ENCODE data around the gene TBC1D26. TPM values are rescaled to one million over a fixed set of nuclear protein-coding genes. Genes with fewer than 3 reads are reported as not detected.
"Not testable (repeated sequence)": the region's sequence is repeated elsewhere in the genome, so short reads cannot be mapped to it uniquely, and the experiment has no call there.

Gene TBC1D26
- total RNA-seq, 2 donors from 2014 or later = 0.78 to 1.0 TPM

DNA sequence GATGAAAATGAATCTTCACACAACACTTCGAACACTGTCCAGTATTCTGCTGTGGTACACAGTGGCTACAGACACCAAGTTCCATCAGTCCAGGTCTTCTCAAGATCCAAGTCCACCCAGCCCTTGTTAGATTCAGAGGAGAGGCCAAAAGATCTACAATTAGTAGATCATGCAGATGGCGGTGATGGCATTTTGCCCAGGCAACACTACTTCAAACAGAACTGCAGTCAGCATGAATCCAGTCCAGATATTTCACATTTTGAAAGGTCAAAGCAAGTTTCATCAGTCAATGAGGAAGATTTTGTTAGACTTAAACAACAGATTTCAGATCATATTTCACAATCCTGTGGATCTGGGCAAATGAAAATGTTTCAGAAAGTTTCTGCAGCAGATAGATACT lies 52.3 kb downstream of the TBC1D26 start:
- not testable (repeated sequence) for ATAC-seq; H3K27ac Mint-ChIP-seq; DNase-seq (ENCODE audit: low spot score in 2 of 2)

DNA sequence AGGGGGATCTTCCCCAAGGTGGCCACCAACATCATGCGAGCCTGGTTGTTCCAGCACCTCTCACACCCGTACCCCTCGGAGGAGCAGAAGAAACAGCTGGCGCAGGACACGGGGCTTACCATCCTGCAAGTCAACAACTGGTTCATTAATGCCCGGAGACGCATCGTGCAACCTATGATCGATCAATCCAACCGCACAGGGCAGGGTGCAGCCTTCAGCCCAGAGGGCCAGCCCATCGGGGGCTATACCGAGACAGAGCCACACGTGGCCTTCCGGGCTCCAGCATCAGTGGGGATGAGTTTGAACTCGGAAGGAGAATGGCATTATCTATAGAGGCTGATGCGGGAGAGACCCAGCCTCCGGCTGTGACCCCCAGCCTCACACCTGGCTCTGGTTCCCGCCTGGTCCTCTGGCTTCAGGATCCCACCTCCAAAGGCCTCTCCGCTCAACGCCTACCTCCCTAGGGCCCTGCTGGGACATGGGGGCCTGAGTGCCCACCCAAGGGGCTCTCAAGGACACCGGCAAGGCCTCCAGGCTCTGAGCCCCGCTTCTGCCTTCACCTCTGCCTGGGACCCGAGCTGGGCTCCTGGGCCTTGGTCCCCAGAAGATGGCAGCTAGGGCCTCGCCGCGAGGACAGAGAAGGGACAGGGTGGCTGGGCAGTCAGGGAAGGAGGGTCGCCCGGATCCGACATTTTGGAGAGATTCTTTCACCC lies 55.4 kb downstream of the TBC1D26 start:
- H3K9me3 Mint-ChIP-seq; H3K36me3 Mint-ChIP-seq; ATAC-seq; DNase-seq (ENCODE audit: low spot score in 2 of 2); H3K27ac Mint-ChIP-seq: not testable (repeated sequence)

More for the DNA sequence above, 52.3 kb downstream of the TBC1D26 start:
- peaks cover 8 to 12% of the 10 kb centered on the region in 2 donors for H3K36me3 Mint-ChIP-seq
- not testable (repeated sequence) for H3K9me3 Mint-ChIP-seq

GRCh38 chr17:15788365-15788764 lies 56.3 kb downstream of the TBC1D26 start:
- not testable (repeated sequence) for H3K36me3 Mint-ChIP-seq; DNase-seq (ENCODE audit: low spot score in 2 of 2); ATAC-seq; H3K9me3 Mint-ChIP-seq; H3K27ac Mint-ChIP-seq

Other genes starting within 250 kb of the TBC1D26 start
- gene TVP23C, start 168.8 kb upstream of the TBC1D26 start, total RNA-seq = 10 to 100 TPM; 11.2 to 15.0 TPM
- gene FBXW10B, start 112.6 kb upstream of the TBC1D26 start, total RNA-seq = under 1 TPM; 0.18 to 0.23 TPM
- gene TRIM16, start 48.0 kb upstream of the TBC1D26 start, total RNA-seq = 10 to 100 TPM; 11.3 to 19.0 TPM
- 10 to 100 TPM; 21.8 to 24.3 TPM for gene ZNF286A, start 32.5 kb upstream of the TBC1D26 start, total RNA-seq
- 1 to 10 TPM in 1 of 2 donors, under 1 TPM in 1; 0.30 to 4.7 TPM for gene ADORA2B, start 212.8 kb downstream of the TBC1D26 start, total RNA-seq

Data from activated naive CD4-positive, alpha-beta T cell treated with anti-CD3 and anti-CD28 coated beads, Interleukin-2, amount 50 U/mL, for 72 hours (primary cell).